Stomach (tissue), 9 donors: ENCODE measurements around the gene NREP. TPM values are rescaled to one million over a fixed set of nuclear protein-coding genes. Genes with fewer than 3 reads are reported as not detected.
A peak's percentile ranks its signal among the peaks of the same experiment; 100 is the strongest.

ENCODE experiments used
- DNase-seq, 2 donors: peaks; one replicate each; pipeline versions ENCODE4 v3.0.0 to v3.0.0-alpha.2; 2013 to 2019
- H3K27ac ChIP-seq, 5 donors: fragments of 200-600 bp in 4 of 5; sonication (generic) in 4 of 5; one replicate each; pipeline ENCODE4 v1.5.1; 2013 to 2019; ENCODE audit warnings: mild to moderate bottlenecking in 1 of 5, moderate library complexity in 1 of 5
- H3K27me3 ChIP-seq, 3 donors: fragments of 200-600 bp; sonication (generic); one replicate each; pipeline ENCODE4 v1.5.1; 2017 to 2019; ENCODE audit warnings: mixed run types in 1 of 3
- H3K36me3 ChIP-seq, 4 donors: fragments of 200-600 bp; sonication (generic); 1 replicate in 3 of 4; 2 replicates in 1 of 4; pipeline ENCODE4 v1.5.1; 2016 to 2019
- H3K4me1 ChIP-seq, 4 donors: fragments of 200-600 bp; sonication (generic); one replicate each; pipeline ENCODE4 v1.5.1; 2016 to 2019
- H3K4me3 ChIP-seq, 4 donors: fragments of 200-600 bp; sonication (generic) in 3 of 4; one replicate each; pipeline ENCODE4 v1.5.1; 2016 to 2019; ENCODE audit warnings: mild to moderate bottlenecking in 1 of 4
- H3K9me3 ChIP-seq, 4 donors: fragments of 200-600 bp; sonication (generic); one replicate each; pipeline ENCODE4 v1.5.1; 2016 to 2019
- EP300 ChIP-seq: sonication (generic); formaldehyde crosslinking; IDR thresholded peaks from one replicate; pipeline ENCODE4 v1.6.1; 2017; ENCODE audit warnings: antibody characterized with exemption
- POLR2A ChIP-seq, 4 donors: fragments of 450-650 bp; IDR thresholded peaks; one replicate each; pipeline ENCODE4 v1.6.1; 2016; ENCODE audit warnings: antibody characterized with exemption in 4 of 4, control low read depth in 2 of 4, mild to moderate bottlenecking in 1 of 4, moderate library complexity in 1 of 4
- POLR2AphosphoS5 ChIP-seq, 3 donors: sonication (generic); formaldehyde crosslinking; IDR thresholded peaks; one replicate each; pipeline ENCODE4 v1.6.1; 2016; ENCODE audit warnings: antibody characterized with exemption in 3 of 3
- WGBS, 5 donors: extraction: QIAGEN DNeasy Blood & Tissue Kit in 3 of 5; methylation state at CpG; one replicate each; pipeline versions ENCODE4 v1.1.5 to v1.1.7; 2013 to 2018; 5-methylcytosine and 5-hydroxymethylcytosine counted together
- intact Hi-C: fragments of 100-400 bp; cut with DNase I; formaldehyde crosslinking; loops from one replicate; pipeline ENCODE4 v1.15.1; 2023; ENCODE audit warnings: low total_unique reads
- polyA plus RNA-seq, 3 donors: library from polyadenylated mRNA; stranded (reverse); fragments of 200-250 nt; gene quantifications; one replicate each; pipeline ENCODE4 v1.2.3, GENCODE V29; 2013
- total RNA-seq, 5 donors: library from RNA; depleted of rRNA; stranded (reverse); fragments of >200 nt; gene quantifications; one replicate each; pipeline versions ENCODE4 v1.1.0 to v1.2.3, GENCODE V29; 2014 to 2016
- TF ChIP-seq, protein P1 (sequence below), 7 experiments: fragments of 450-650 bp in 4 of 7; fragments of 200-600 bp in 3 of 7; sonication (generic) in 3 of 7; IDR thresholded peaks; one replicate each; pipeline ENCODE4 v1.5.1; 2016 to 2019; ENCODE audit warnings: antibody characterized with exemption in 7 of 7, control low read depth in 2 of 7, mild to moderate bottlenecking in 1 of 7
- donor health status: healthy with polysubstance abuse.
- donor health status: Bipolar disorder and iron deficiency.
- donor health status: healthy.

Gene NREP
- total and polyA plus RNA-seq, 8 donors, result 0.58 to 155 (median 10.3) TPM

DNA sequence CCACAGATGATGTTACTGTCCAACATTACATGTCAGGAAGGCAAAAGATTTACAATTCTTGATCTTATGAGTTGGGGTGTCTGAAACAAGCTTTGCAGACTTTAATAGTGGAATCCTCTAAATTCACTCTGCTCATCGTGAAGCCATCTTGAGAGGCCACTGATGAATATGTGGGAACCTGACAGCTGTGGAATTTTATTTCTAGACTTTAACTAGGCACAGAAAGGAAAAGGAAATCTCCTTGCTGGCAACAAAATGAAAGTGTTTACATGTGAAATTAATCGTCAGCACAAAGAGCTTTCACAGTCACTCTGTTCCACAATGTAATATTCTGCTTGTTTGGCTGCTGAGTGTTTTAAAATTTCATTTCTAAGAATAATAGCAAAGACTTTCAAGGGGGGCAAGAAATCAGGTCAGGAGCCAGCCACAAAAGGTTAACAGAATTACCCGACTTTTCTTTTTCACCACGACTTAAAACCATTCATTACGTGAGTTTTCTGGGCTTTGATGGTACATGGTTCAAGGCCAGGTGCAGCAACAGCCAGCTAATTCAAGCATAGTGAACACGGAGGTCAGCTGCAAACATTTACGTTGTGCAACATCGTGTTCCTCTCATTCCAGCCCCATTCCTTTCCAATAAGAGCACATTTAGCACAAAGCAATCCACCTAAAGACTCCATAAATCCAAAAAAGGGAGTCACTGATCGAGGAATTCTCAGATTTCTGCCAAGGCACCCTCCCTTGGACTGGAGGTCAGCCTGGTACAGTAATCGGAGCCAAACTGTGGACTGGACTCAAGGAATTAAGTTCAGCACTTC, 14.6 kb downstream of the NREP start:
- peak overlapping the region; percentile 3 to 75 (median 61) for H3K27ac ChIP-seq
- WGBS, 5 donors, result 13 to 25% (median 17%) methylated on average over 10 of the region's 10 CpGs
- H3K36me3 ChIP-seq, result no peaks in the 10 kb centered on the region
- H3K27me3 ChIP-seq, result no peaks in the 10 kb centered on the region
- DNase-seq, result peak in 1 of 2 donors; percentile 78
- H3K4me3 ChIP-seq, result peak overlapping the region in 2 of 4 donors; percentile 3 to 24
- H3K4me1 ChIP-seq, result peaks cover 10 to 56% (median 42%) of the 10 kb centered on the region in 4 donors
- intact Hi-C loops, result no loop called here
- H3K9me3 ChIP-seq, result no peaks in the 10 kb centered on the region
- no peak for TF ChIP-seq POLR2A (IDR thresholded peaks at IDR 0.05)
- TF ChIP-seq POLR2AphosphoS5 (IDR thresholded peaks at IDR 0.05), result peak; percentile 4 to 73 (median 46)

DNA sequence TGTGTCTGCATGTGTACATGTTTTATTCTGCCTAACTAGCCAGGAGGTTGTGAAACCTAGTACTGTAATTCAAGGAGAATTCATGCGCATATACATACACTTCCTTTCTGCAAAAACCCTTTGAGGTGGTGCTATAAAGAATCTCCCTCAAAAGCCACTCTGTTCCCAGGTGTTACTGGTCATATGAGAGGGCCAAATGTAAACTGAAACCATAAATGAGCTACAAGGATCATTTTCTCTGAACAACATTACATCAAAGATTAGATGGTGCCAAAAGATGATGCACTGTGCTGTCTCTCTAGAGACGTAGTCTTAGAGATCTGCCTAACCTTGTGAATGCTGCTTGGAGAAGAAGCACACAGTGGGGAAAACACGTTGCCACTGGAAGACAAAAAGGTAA, 15.7 kb downstream of the NREP start:
- Histone ChIP-seq H3K27ac (peak overlapping the region in 1 of 5 donors; percentile 75), H3K9me3 (no peaks in the 10 kb centered on the region), H3K4me1 (peaks cover 10 to 67% (median 47%) of the 10 kb centered on the region in 4 donors), H3K27me3 (no peaks in the 10 kb centered on the region), H3K4me3 (no peak overlapping the region), H3K36me3 (no peaks in the 10 kb centered on the region)
- 57 to 77% (median 66%) methylated on average over 3 of the region's 3 CpGs for WGBS, 5 donors
- TF ChIP-seq POLR2A (IDR thresholded peaks at IDR 0.05), result no peak
- TF ChIP-seq POLR2AphosphoS5 (IDR thresholded peaks at IDR 0.05), result no peak
- TF ChIP-seq EP300, result no peak
- intact Hi-C loops, result no loop called here
- peak in 1 of 2 donors; percentile 46 for DNase-seq

DNA sequence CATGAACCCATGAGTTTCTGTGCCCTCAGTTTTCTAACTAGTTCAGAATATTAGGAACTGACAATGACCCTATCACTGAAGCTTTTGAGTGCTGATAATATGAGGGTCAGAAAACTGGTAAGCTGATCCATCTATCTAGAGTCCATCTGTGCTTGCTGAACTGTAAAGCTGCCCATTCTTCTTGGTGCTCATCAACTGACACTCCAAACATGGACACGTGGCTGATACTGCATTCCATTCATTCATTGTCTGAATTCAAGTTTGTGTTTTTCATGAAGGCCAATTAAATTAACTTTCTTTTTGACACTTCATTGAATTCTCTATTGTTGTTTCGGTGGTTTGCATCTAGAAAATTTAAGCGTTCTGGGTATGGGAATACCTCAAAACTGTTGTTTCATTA, 17.6 kb downstream of the NREP start:
- DNase-seq, result no peak
- WGBS, 5 donors, result 84 to 95% (median 87%) methylated on average over 3 of the region's 3 CpGs
- Histone ChIP-seq H3K27me3 (no peaks in the 10 kb centered on the region), H3K4me3 (no peak overlapping the region), H3K9me3 (no peaks in the 10 kb centered on the region), H3K36me3 (no peaks in the 10 kb centered on the region), H3K27ac (no peak overlapping the region), H3K4me1 (peaks cover 16 to 80% (median 56%) of the 10 kb centered on the region in 4 donors)
- intact Hi-C loops, result no loop called here
- TF ChIP-seq POLR2AphosphoS5 (IDR thresholded peaks at IDR 0.05) (no peak), POLR2A (IDR thresholded peaks at IDR 0.05) (no peak), EP300 (no peak)
- TF ChIP-seq, protein P1, sequence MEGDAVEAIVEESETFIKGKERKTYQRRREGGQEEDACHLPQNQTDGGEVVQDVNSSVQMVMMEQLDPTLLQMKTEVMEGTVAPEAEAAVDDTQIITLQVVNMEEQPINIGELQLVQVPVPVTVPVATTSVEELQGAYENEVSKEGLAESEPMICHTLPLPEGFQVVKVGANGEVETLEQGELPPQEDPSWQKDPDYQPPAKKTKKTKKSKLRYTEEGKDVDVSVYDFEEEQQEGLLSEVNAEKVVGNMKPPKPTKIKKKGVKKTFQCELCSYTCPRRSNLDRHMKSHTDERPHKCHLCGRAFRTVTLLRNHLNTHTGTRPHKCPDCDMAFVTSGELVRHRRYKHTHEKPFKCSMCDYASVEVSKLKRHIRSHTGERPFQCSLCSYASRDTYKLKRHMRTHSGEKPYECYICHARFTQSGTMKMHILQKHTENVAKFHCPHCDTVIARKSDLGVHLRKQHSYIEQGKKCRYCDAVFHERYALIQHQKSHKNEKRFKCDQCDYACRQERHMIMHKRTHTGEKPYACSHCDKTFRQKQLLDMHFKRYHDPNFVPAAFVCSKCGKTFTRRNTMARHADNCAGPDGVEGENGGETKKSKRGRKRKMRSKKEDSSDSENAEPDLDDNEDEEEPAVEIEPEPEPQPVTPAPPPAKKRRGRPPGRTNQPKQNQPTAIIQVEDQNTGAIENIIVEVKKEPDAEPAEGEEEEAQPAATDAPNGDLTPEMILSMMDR (IDR thresholded peaks at IDR 0.05), result no peak

DNA sequence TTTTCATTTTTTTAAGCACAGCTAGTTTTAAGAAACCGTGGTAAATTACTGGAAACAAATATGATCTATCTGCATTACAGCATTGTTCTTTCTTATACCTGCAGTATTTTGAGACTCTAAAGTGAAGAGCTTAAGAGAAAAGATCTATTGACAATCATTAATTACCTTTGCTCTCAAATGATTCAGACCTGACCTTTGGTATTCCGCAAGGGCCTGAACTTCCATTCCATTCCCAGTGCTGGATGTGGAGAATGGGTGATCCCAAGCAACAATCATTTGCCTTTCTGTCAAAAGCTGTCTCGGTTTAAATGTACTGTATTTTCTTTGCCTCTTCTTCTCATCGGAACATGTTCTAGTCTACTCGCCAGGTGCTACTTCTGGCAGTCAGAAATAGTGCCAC, 18.9 kb downstream of the NREP start:
- WGBS, 5 donors, result 73 to 85% (median 78%) methylated on average over 5 of the region's 5 CpGs
- peaks cover 25 to 80% (median 51%) of the 10 kb centered on the region in 4 donors for H3K4me1 ChIP-seq
- H3K4me3 ChIP-seq, result no peak overlapping the region
- no peak for TF ChIP-seq EP300
- no peak for TF ChIP-seq POLR2AphosphoS5 (IDR thresholded peaks at IDR 0.05)
- TF ChIP-seq, protein P1 (IDR thresholded peaks at IDR 0.05), result no peak
- TF ChIP-seq POLR2A (IDR thresholded peaks at IDR 0.05), result no peak
- intact Hi-C loops, result no loop called here
- no peaks in the 10 kb centered on the region for H3K27me3 ChIP-seq
- H3K36me3 ChIP-seq, result no peaks in the 10 kb centered on the region
- H3K27ac ChIP-seq, result no peak overlapping the region
- H3K9me3 ChIP-seq, result no peaks in the 10 kb centered on the region
- no peak for DNase-seq

DNA sequence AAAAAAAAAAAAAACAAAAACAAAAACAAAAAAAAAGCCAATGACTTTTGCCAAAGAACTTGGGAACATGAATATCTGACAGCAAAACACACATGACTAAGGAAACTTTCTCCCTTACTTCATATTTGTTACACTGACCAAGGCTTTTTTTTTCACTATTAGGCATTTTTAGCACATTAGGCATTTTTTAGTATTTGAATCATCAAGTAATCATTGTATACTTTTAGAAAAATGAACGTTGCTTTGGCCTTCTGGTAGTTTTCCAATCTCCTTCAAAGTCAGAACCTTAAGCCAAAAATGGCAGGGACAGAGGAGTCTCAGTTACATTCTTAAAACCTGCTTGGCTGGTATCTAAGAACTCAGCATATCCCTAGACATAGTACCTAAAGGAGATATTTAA, 19.3 kb downstream of the NREP start:
- Histone ChIP-seq H3K4me3 (no peak overlapping the region), H3K4me1 (peaks cover 24 to 80% (median 48%) of the 10 kb centered on the region in 4 donors), H3K27ac (no peak overlapping the region), H3K9me3 (no peaks in the 10 kb centered on the region), H3K36me3 (no peaks in the 10 kb centered on the region), H3K27me3 (no peaks in the 10 kb centered on the region)
- WGBS, 5 donors, result 6 to 22% (median 12%) methylated on average over 1 of the region's 1 CpG
- no peak for TF ChIP-seq POLR2A (IDR thresholded peaks at IDR 0.05)
- no peak for TF ChIP-seq EP300
- intact Hi-C loops, result no loop called here
- DNase-seq, result no peak
